Parathyroid adenoma (tissue), 2 donors: ENCODE data around the gene SLC17A5.
"Not testable (repeated sequence)": the region's sequence is repeated elsewhere in the genome, so short reads cannot be mapped to it uniquely, and the experiment has no call there.

Experiments
- H2AFZ ChIP-seq: fragments of 300-600 bp; sonication (generic); one replicate; pipeline ENCODE4 v1.7.0; 2017; ENCODE audit warnings: antibody characterized with exemption, mild to moderate bottlenecking
- H3K27ac ChIP-seq: fragments of 300-600 bp; sonication (generic); one replicate; pipeline ENCODE4 v1.7.0; 2017
- H3K27me3 ChIP-seq: fragments of 300-600 bp; sonication (generic); one replicate; pipeline ENCODE4 v1.7.0; 2017; ENCODE audit warnings: low read length; ENCODE audit not compliant: control insufficient read depth, insufficient read depth
- H3K36me3 ChIP-seq: fragments of 300-600 bp; sonication (generic); one replicate; pipeline ENCODE4 v1.7.0; 2017; ENCODE audit warnings: low read length; ENCODE audit not compliant: control insufficient read depth, insufficient read depth
- H3K4me1 ChIP-seq: fragments of 300-600 bp; sonication (generic); one replicate; pipeline ENCODE4 v1.7.0; 2017; ENCODE audit warnings: control low read depth
- H3K4me2 ChIP-seq: fragments of 300-600 bp; sonication (generic); one replicate; pipeline ENCODE4 v1.7.0; 2017; ENCODE audit warnings: low read length
- H3K4me3 ChIP-seq: fragments of 300-600 bp; sonication (generic); one replicate; pipeline ENCODE4 v1.7.0; 2017; ENCODE audit warnings: low read depth, low read length
- H3K79me2 ChIP-seq: fragments of 300-600 bp; sonication (generic); one replicate; pipeline ENCODE4 v1.7.0; 2017; ENCODE audit warnings: control low read depth
- H3K9ac ChIP-seq: fragments of 300-600 bp; sonication (generic); one replicate; pipeline ENCODE4 v1.7.0; 2017; ENCODE audit warnings: mild to moderate bottlenecking
- H3K9me3 ChIP-seq: fragments of 300-600 bp; sonication (generic); one replicate; pipeline ENCODE4 v1.7.0; 2017; ENCODE audit warnings: low read length; ENCODE audit not compliant: control insufficient read depth
- TF ChIP-seq, protein P1 (sequence below): fragments of 300-600 bp; sonication (generic); IDR thresholded peaks from one replicate; pipeline ENCODE4 v1.7.0; 2017; ENCODE audit warnings: antibody characterized with exemption, mild to moderate bottlenecking
- donor health status: primary hyperparathyroidism.

The SLC17A5 gene

DNA sequence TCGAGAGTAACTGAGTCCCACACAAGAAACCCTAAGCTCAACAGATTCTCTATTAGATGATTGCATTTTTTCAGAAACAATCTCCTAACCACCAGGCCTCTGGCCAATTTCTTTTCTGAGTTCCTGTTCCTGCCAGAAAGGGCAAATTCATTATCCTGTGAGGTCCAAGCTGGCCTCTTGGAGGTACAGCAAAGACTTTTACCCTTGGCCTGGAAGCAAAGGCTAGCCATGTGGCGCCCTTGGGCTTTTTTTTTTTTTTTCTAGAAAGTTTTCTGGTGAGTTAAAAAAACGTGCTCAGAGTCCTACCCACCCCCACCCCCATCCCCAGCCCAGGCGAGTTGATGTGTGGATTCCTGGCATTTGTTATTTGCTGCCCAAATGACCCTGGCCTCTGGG, 73.9 kb downstream of the SLC17A5 start:
- Histone ChIP-seq H3K9ac (no peak overlapping the region), H2AFZ (peak overlapping the region; percentile 90), H3K79me2 (no peaks in the 10 kb centered on the region), H3K27ac (peak overlapping the region; percentile 92), H3K4me3 (peak overlapping the region; percentile 40), H3K9me3 (no peaks in the 10 kb centered on the region), H3K4me1 (peaks cover 35% of the 10 kb centered on the region), H3K4me2 (peak overlapping the region; percentile 66), H3K27me3 (no peaks in the 10 kb centered on the region), H3K36me3 (no peaks in the 10 kb centered on the region)
- TF ChIP-seq, protein P1, sequence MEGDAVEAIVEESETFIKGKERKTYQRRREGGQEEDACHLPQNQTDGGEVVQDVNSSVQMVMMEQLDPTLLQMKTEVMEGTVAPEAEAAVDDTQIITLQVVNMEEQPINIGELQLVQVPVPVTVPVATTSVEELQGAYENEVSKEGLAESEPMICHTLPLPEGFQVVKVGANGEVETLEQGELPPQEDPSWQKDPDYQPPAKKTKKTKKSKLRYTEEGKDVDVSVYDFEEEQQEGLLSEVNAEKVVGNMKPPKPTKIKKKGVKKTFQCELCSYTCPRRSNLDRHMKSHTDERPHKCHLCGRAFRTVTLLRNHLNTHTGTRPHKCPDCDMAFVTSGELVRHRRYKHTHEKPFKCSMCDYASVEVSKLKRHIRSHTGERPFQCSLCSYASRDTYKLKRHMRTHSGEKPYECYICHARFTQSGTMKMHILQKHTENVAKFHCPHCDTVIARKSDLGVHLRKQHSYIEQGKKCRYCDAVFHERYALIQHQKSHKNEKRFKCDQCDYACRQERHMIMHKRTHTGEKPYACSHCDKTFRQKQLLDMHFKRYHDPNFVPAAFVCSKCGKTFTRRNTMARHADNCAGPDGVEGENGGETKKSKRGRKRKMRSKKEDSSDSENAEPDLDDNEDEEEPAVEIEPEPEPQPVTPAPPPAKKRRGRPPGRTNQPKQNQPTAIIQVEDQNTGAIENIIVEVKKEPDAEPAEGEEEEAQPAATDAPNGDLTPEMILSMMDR, result no peak

- Histone ChIP-seq H3K79me2 (no peaks in the 10 kb centered on the region), H3K4me1 (peaks cover 34% of the 10 kb centered on the region), H3K27me3 (no peaks in the 10 kb centered on the region), H2AFZ (peak overlapping the region; percentile 90), H3K4me2 (no peak overlapping the region), H3K4me3 (no peak overlapping the region), H3K27ac (peak overlapping the region; percentile 92), H3K9me3 (no peaks in the 10 kb centered on the region), H3K9ac (no peak overlapping the region), H3K36me3 (no peaks in the 10 kb centered on the region)
- TF ChIP-seq, protein P1, result no peak
Measured at GRCh38 chr6:73579389-73579788, 74.4 kb downstream of the SLC17A5 start.

- Histone ChIP-seq H3K4me2 (peak overlapping the region; percentile 49), H3K36me3 (no peaks in the 10 kb centered on the region), H3K27me3 (no peaks in the 10 kb centered on the region), H3K27ac (peak overlapping the region; percentile 92), H3K9ac (no peak overlapping the region), H3K4me3 (peak overlapping the region; percentile 13), H3K79me2 (no peaks in the 10 kb centered on the region), H3K9me3 (no peaks in the 10 kb centered on the region), H2AFZ (peak overlapping the region; percentile 79), H3K4me1 (peaks cover 34% of the 10 kb centered on the region)
- TF ChIP-seq, protein P1, result no peak
Measured at GRCh38 chr6:73577676-73578075, 76.1 kb downstream of the SLC17A5 start.

GRCh38 chr6:73572531-73572930, 81.3 kb downstream of the SLC17A5 start:
- not testable (repeated sequence) for H2AFZ ChIP-seq, H3K9me3 ChIP-seq, H3K4me1 ChIP-seq, H3K4me2 ChIP-seq, H3K4me3 ChIP-seq, H3K27me3 ChIP-seq, H3K27ac ChIP-seq, H3K79me2 ChIP-seq, H3K9ac ChIP-seq, H3K36me3 ChIP-seq

DNA sequence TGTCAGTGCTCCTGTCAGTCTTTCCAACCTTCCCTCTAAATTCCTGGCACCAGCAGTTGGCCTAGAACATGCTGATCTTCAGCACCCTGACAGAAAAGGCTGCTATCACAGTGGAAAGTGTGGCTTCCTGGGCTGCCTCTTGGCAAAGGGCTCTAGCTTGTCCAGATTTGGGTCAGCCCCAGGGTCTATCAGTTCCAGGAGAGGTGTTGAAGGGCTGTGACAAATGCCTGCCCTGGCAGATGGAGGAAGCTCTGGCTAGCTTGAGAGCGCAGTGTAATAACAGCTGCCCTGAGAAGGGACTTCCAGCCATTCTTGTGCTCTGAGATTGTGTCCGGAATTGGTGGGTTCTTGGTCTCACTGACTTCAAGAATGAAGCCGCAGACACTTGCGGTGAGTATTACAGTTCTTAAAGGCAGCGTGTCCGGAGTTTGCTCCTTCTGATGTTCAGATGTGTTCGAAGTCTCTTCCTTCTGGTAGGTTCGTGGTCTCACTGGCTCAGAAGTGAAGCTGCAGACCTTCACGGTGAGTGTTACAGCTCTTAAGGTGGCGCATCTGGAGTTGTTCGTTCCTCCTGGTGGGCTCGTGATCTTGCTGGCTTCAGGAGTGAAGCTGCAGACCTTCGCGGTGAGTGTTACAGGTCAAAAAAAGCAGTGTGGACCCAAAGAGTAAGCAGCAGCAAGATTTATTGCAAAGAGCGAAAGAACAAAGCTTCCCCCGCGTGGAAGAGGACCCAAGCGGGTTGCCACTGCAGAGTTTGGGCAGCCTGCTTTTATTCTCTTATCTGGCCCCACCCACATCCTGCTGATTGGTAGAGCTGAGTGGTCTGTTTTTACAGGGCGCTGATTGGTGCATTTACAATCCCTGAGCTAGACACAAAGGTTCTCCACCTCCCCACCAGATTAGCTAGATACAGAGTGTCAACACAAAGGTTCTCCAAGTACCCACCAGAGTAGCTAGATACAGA, 82.3 kb downstream of the SLC17A5 start:
- not testable (repeated sequence) for H3K9ac ChIP-seq, H3K4me2 ChIP-seq, H3K27me3 ChIP-seq, H3K36me3 ChIP-seq, H3K79me2 ChIP-seq, H3K4me3 ChIP-seq, H3K27ac ChIP-seq, H3K4me1 ChIP-seq, H3K9me3 ChIP-seq, H2AFZ ChIP-seq
